ENCODE data around the gene TMEFF1. TPM values are rescaled to one million over a fixed set of nuclear protein-coding genes. Genes with fewer than 3 reads are reported as not detected.

TMEFF1 gene
- total and polyA plus RNA-seq, 8 donors, result 0.09 to 0.32 (median 0.22) TPM; not detected in 4

GRCh38 chr9:100587375-100587774, 114.4 kb downstream of the TMEFF1 start:
- H3K36me3 ChIP-seq, result no peaks in the 10 kb centered on the region
- no peak for TF ChIP-seq CTCF (IDR thresholded peaks at IDR 0.05)
- no peaks in the 10 kb centered on the region for H3K4me1 ChIP-seq
- WGBS, 2 donors, result 59 to 68% methylated on average over 9 of the region's 9 CpGs
- FAIRE-seq, result no peak
- DNase-seq, result no peak
- H3K4me3 ChIP-seq, result no peak overlapping the region
- no peaks in the 10 kb centered on the region for H3K27me3 ChIP-seq
- H3K9me3 ChIP-seq, result no peaks in the 10 kb centered on the region
- ATAC-seq, result no peak
- no peak overlapping the region for H3K27ac ChIP-seq
- intact Hi-C loops (cut with DNase I), result no loop called here

GRCh38 chr9:100589582-100589981, 116.6 kb downstream of the TMEFF1 start:
- Histone ChIP-seq H3K9me3 (no peaks in the 10 kb centered on the region), H3K4me3 (no peak overlapping the region), H3K27me3 (no peaks in the 10 kb centered on the region), H3K27ac (no peak overlapping the region), H3K4me1 (no peaks in the 10 kb centered on the region), H3K36me3 (no peaks in the 10 kb centered on the region)
- DNase-seq (no peak), FAIRE-seq (no peak), ATAC-seq (no peak)
- 70 to 82% methylated on average over 5 of the region's 5 CpGs for WGBS, 2 donors
- intact Hi-C loops (cut with DNase I), result no loop called here
- no peak for TF ChIP-seq CTCF (IDR thresholded peaks at IDR 0.05)

- Histone ChIP-seq H3K27me3 (no peaks in the 10 kb centered on the region), H3K36me3 (no peaks in the 10 kb centered on the region), H3K4me1 (no peaks in the 10 kb centered on the region), H3K4me3 (no peak overlapping the region), H3K9me3 (no peaks in the 10 kb centered on the region), H3K27ac (no peak overlapping the region)
- intact Hi-C loops (cut with DNase I), result loop anchor here in 1 of 3 donors (10.0 kb wide), 1 partner anchor 1406 kb away; no protein-coding TSS in a partner anchor
- no peak for FAIRE-seq
- DNase-seq, result no peak
- TF ChIP-seq CTCF (IDR thresholded peaks at IDR 0.05), result no peak
- ATAC-seq, result no peak
- 55 to 70% methylated on average over 2 of the region's 2 CpGs for WGBS, 2 donors
Measured at GRCh38 chr9:100590481-100590880, 117.5 kb downstream of the TMEFF1 start.

- no peak for TF ChIP-seq CTCF (IDR thresholded peaks at IDR 0.05)
- H3K27me3 ChIP-seq, result no peaks in the 10 kb centered on the region
- DNase-seq, result no peak
- H3K4me3 ChIP-seq, result no peak overlapping the region
- H3K27ac ChIP-seq, result no peak overlapping the region
- no peaks in the 10 kb centered on the region for H3K9me3 ChIP-seq
- intact Hi-C loops (cut with DNase I), result loop anchor here in 1 of 3 donors (10.0 kb wide), 1 partner anchor 1406 kb away; no protein-coding TSS in a partner anchor
- WGBS, 2 donors, result 82 to 91% methylated on average over 6 of the region's 6 CpGs
- FAIRE-seq, result no peak
- no peaks in the 10 kb centered on the region for H3K4me1 ChIP-seq
- H3K36me3 ChIP-seq, result no peaks in the 10 kb centered on the region
- ATAC-seq, result no peak
Measured at GRCh38 chr9:100591139-100591538, 118.2 kb downstream of the TMEFF1 start.

- 67 to 72% methylated on average over 5 of the region's 5 CpGs for WGBS, 2 donors
- no peak for FAIRE-seq
- Histone ChIP-seq H3K27ac (no peak overlapping the region), H3K4me1 (no peaks in the 10 kb centered on the region), H3K9me3 (no peaks in the 10 kb centered on the region), H3K36me3 (no peaks in the 10 kb centered on the region), H3K27me3 (no peaks in the 10 kb centered on the region), H3K4me3 (no peak overlapping the region)
- no peak for TF ChIP-seq CTCF (IDR thresholded peaks at IDR 0.05)
- no peak for DNase-seq
- no peak for ATAC-seq
- intact Hi-C loops (cut with DNase I), result loop anchor here in 1 of 3 donors (10.0 kb wide), 1 partner anchor 1407 kb away; no protein-coding TSS in a partner anchor
Measured at GRCh38 chr9:100591639-100592412, 118.9 kb downstream of the TMEFF1 start.
